ENCODE data around the gene EDN2. TPM values are rescaled to one million over a fixed set of nuclear protein-coding genes. Genes with fewer than 3 reads are reported as not detected.

Gene EDN2
- total RNA-seq, 2 donors from 2014 or later = not detected

- peak; percentile 63 for ATAC-seq (replicated peaks)
- H3K4me3 Mint-ChIP-seq = peak overlapping the region; percentile 24
- H3K4me1 Mint-ChIP-seq = peaks cover 16% of the 10 kb centered on the region
Measured at GRCh38 chr1:41486371-41487125, 2.1 kb upstream of the EDN2 start.

GRCh38 chr1:41486053-41486370 lies 1.5 kb upstream of the EDN2 start:
- no peak for ATAC-seq (replicated peaks)
- peaks cover 18% of the 10 kb centered on the region for H3K27me3 Mint-ChIP-seq
- no peak overlapping the region for H3K27ac Mint-ChIP-seq
- H3K4me3 Mint-ChIP-seq = peak overlapping the region; percentile 24
- H3K4me1 Mint-ChIP-seq = peaks cover 16% of the 10 kb centered on the region
- H3K9me3 Mint-ChIP-seq = peaks cover 5% of the 10 kb centered on the region
- H3K36me3 Mint-ChIP-seq (ENCODE audit: low read depth) = no peaks in the 10 kb centered on the region

More at GRCh38 chr1:41486371-41487125, 2.1 kb upstream of the EDN2 start:
- H3K27ac Mint-ChIP-seq = no peak overlapping the region
- peaks cover 18% of the 10 kb centered on the region for H3K27me3 Mint-ChIP-seq
- peaks cover 5% of the 10 kb centered on the region for H3K9me3 Mint-ChIP-seq
- H3K36me3 Mint-ChIP-seq (ENCODE audit: low read depth) = no peaks in the 10 kb centered on the region

- Mint-ChIP-seq H3K9me3 (peaks cover 5% of the 10 kb centered on the region), H3K4me1 (peaks cover 16% of the 10 kb centered on the region), H3K4me3 (no peak overlapping the region), H3K27ac (no peak overlapping the region), H3K36me3 (ENCODE audit: low read depth) (no peaks in the 10 kb centered on the region), H3K27me3 (peaks cover 18% of the 10 kb centered on the region)
- ATAC-seq (replicated peaks) = no peak
Measured at GRCh38 chr1:41485605-41486004, 1.1 kb upstream of the EDN2 start.

DNA sequence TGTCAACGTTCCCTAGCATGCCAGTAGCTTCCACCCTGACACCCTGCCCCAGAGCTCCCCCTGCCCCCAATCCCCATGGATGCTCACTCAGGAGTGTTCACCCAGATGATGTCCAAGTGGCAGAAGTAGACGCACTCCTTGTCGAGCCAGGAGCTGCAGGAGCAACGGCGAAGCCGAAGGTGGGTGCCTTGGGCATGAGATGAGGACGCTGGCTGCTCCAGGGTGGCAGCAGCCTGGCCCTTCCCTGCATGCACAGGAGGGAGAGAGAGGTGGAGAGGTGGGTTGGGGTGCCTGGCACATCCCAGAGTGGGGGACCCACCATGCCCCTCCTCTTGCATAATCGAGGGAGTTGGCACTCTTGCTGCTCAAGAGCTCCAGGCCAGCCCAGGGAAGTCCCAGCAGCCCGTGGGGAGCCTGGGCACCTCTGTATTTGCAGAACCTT lies 502 bp downstream of the EDN2 start:
- H3K9me3 Mint-ChIP-seq = no peaks in the 10 kb centered on the region
- ATAC-seq (replicated peaks) = no peak
- H3K4me3 Mint-ChIP-seq = no peak overlapping the region
- peaks cover 8% of the 10 kb centered on the region for H3K27me3 Mint-ChIP-seq
- H3K27ac Mint-ChIP-seq = no peak overlapping the region
- H3K4me1 Mint-ChIP-seq = peaks cover 11% of the 10 kb centered on the region
- H3K36me3 Mint-ChIP-seq (ENCODE audit: low read depth) = no peaks in the 10 kb centered on the region

GRCh38 chr1:41483001-41483850 lies 1.3 kb downstream of the EDN2 start:
- H3K36me3 Mint-ChIP-seq (ENCODE audit: low read depth) = no peaks in the 10 kb centered on the region
- no peak overlapping the region for H3K27ac Mint-ChIP-seq

DNA sequence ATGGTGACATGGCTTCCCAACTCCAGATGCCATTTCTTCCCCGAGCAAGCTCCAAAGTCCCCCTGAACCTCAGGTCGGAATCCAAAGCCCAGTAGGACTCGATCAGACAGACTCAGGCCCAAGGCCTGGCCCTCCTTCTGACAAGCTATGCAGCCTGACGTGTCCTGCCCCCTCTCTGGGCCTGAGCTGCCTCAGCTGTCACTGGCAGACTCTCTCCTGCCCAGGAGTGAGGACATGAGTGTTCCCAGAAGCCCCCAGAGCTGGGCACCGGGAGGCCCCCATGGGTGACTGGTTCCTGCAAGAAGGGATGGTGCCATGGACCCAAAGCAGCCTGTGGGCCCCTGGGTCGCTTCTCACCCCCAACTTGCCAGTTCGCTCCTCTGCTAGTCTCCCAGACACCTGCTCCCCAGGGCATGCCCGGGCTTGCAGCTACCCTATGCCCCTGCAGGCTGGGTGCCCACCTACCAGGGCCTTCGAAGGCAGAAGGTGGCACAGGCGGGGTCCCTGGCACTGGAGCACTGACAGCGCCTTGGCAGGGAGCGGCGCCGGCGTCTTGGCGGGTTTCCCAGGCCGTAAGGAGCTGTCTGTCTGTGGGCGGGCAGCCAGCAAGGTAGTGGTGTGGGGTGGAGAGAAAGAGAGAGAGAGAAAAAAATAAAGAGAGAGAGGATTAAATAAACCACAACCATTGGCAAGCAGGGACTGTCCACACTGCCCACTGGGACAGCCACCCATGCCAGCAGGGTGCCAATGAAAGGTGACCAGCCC lies 2.3 kb downstream of the EDN2 start:
- H3K4me3 Mint-ChIP-seq = no peak overlapping the region
- peaks cover 8% of the 10 kb centered on the region for H3K27me3 Mint-ChIP-seq
- H3K27ac Mint-ChIP-seq = peak overlapping the region; percentile 33
- no peaks in the 10 kb centered on the region for H3K36me3 Mint-ChIP-seq (ENCODE audit: low read depth)
- H3K9me3 Mint-ChIP-seq = no peaks in the 10 kb centered on the region
- no peak for ATAC-seq (replicated peaks)
- peaks cover 13% of the 10 kb centered on the region for H3K4me1 Mint-ChIP-seq

More at GRCh38 chr1:41483001-41483850, 1.3 kb downstream of the EDN2 start:
- ATAC-seq (replicated peaks) = no peak
- no peaks in the 10 kb centered on the region for H3K9me3 Mint-ChIP-seq
- peaks cover 11% of the 10 kb centered on the region for H3K4me1 Mint-ChIP-seq
- peaks cover 8% of the 10 kb centered on the region for H3K27me3 Mint-ChIP-seq
- H3K4me3 Mint-ChIP-seq = no peak overlapping the region

DNA sequence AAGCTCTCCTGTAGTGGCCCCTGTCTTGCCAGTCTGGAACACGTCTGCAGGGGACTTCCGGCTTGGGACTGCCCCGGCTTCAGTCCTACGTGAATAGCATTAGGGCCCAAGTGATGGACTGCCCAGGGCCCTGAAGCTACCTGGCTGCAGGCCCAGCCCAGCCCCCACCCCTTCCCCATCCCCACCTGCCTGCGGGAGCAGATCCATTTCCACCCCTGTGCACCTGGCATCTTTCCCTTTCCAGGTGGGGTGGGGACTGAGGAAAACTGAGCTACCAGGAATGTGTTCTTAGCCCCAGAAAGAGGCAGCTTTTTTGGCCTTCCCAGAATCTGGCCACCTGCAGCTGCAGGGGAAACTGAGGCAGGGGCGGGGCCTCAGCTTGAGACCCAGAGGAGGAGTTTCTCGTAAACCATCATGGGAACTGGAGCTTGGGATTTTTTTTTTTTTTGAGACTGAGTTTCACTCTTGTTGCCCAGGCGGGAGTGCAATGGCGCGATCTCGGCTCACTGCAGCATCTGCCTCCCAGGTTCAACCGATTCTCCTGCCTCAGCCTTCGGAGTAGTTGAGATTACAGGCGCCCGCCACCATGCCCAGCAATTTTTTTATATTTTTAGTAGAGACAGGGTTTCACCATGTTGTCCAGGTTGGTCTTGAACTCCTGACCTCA lies 3.2 kb downstream of the EDN2 start:
- ATAC-seq (replicated peaks) = no peak
- peaks cover 7% of the 10 kb centered on the region for H3K4me1 Mint-ChIP-seq
- H3K27ac Mint-ChIP-seq = no peak overlapping the region
- H3K4me3 Mint-ChIP-seq = no peak overlapping the region
- no peaks in the 10 kb centered on the region for H3K36me3 Mint-ChIP-seq (ENCODE audit: low read depth)
- H3K9me3 Mint-ChIP-seq = no peaks in the 10 kb centered on the region
- H3K27me3 Mint-ChIP-seq = peaks cover 4% of the 10 kb centered on the region

- H3K27ac Mint-ChIP-seq = no peak overlapping the region
- H3K9me3 Mint-ChIP-seq = no peaks in the 10 kb centered on the region
- peaks cover 4% of the 10 kb centered on the region for H3K4me1 Mint-ChIP-seq
- H3K36me3 Mint-ChIP-seq (ENCODE audit: low read depth) = no peaks in the 10 kb centered on the region
- ATAC-seq (replicated peaks) = no peak
- no peaks in the 10 kb centered on the region for H3K27me3 Mint-ChIP-seq
- H3K4me3 Mint-ChIP-seq = no peak overlapping the region
Measured at GRCh38 chr1:41480204-41481108, 4.0 kb downstream of the EDN2 start.

DNA sequence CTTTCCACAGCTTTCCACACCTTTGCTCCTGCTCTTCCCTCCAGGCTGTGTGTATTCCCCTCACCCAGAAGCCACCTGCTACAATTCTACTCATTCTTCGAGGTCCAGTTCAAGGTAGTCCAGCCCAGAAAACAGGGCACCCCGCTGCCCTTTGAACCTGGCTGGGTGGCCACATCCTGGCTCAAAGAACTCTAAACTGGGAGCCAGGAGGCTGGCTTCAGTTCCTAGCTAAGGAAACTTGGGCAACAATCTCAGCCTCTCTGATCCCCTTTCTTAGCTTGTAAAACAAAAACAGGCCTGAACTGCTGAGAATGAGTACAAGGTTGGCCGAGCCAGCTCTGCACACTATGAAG lies 4.7 kb downstream of the EDN2 start:
- no peak overlapping the region for H3K4me3 Mint-ChIP-seq
- no peak for ATAC-seq (replicated peaks)
- H3K36me3 Mint-ChIP-seq (ENCODE audit: low read depth) = no peaks in the 10 kb centered on the region
- H3K27ac Mint-ChIP-seq = peak overlapping the region; percentile 36
- H3K27me3 Mint-ChIP-seq = no peaks in the 10 kb centered on the region
- H3K9me3 Mint-ChIP-seq = no peaks in the 10 kb centered on the region
- H3K4me1 Mint-ChIP-seq = peaks cover 4% of the 10 kb centered on the region

DNA sequence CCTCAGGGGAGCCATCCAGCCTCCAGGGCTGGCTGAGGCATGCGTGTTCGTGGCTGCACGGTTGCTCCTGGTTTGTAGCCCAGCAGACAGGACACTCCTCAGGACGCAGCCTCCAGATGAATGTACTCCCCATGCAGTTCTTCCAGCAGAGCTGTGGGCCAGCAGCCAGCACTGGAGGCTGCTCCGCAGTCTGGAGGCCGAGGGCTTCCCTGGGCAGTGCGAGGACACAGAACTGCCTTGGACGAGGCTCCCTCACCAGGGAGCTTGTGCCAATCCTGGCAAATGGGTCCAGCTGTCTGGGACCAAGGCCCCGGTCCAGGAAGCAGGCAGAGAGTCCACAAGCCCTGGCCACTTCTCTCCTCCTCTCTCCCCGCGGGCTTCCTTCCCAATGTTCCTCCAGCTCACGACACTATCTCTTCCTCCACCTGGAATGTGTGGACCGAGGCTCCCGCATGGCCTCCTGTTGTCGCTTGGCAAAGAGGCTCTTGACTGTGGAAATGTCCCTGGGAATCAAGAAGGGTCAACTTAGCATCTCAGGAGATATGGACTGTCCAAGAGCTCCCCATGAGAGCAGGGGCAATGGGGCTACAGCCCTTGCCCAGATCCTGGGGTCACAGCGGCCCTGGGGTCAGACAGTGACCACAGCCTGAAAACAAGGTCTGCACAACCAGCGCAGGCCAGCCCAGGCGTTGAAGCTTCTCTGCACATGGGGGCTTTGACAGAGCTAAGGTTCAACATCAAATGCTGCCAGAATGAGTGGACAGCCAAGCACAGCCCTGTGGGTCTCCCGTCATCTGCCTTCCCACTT lies 5.3 kb downstream of the EDN2 start:
- ATAC-seq (replicated peaks) = no peak
- H3K4me1 Mint-ChIP-seq = peaks cover 4% of the 10 kb centered on the region
- no peak overlapping the region for H3K4me3 Mint-ChIP-seq
- H3K36me3 Mint-ChIP-seq (ENCODE audit: low read depth) = no peaks in the 10 kb centered on the region
- no peaks in the 10 kb centered on the region for H3K27me3 Mint-ChIP-seq
- H3K9me3 Mint-ChIP-seq = no peaks in the 10 kb centered on the region
- H3K27ac Mint-ChIP-seq = peak overlapping the region; percentile 36

DNA sequence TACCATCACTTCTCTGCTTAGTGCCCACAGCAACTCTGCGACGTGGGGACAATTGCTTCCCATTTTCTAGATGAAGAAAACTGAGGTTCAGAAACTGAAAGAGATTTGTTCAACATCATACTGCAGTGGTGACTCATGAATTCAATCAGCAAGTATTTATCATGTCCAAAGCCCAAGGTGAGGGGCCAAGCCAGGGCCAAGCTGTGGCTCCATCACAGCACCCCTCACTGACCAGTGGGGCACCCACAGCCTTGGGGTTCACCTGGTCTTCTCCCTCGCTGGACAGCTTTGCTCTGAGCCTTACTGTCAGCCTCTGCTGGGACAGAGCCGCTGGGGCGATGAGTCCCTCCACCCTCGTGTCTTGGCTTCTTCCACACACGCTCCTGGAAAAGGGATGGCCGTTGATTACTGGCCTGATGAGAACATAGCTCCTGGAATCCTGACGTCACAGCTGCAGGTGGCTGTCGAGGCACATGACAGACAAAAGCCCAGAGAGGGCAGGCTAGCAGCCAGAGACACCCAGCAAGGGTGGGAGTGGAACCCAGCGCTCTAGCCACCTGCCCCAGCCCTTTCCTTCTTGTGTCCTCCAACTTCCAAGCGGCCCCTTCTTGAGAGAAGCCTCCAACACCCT lies 6.2 kb downstream of the EDN2 start:
- H3K27me3 Mint-ChIP-seq = no peaks in the 10 kb centered on the region
- peaks cover 4% of the 10 kb centered on the region for H3K4me1 Mint-ChIP-seq
- H3K9me3 Mint-ChIP-seq = no peaks in the 10 kb centered on the region
- no peak overlapping the region for H3K4me3 Mint-ChIP-seq
- no peak overlapping the region for H3K27ac Mint-ChIP-seq
- no peak for ATAC-seq (replicated peaks)
- no peaks in the 10 kb centered on the region for H3K36me3 Mint-ChIP-seq (ENCODE audit: low read depth)

DNA sequence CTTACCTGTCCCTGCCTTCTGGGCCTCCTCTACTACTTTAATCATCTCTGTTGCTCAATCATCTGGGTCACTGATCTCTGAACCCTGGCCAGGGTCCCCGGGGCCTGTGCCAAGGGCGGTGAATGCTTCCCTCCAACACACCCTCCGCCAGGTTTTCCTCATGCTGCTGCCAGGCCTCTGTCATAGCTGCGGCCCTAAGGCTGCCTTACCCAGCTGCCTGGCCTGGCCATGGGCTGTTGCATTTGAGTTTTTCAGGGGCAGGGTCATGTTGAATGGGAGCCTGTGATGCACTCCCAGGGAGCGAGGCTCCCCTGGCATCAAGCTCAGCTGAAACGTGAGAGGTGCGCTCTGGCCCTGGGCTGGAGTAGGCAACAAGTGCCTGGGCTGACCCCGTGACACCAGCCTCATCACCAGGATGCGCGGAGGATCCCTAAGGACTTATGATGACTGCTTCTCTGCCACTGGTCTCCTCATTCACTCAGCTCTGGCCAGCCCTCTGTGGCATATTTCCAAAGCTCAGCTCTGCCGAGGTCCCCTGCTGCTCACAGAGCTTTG lies 7.6 kb downstream of the EDN2 start:
- Mint-ChIP-seq H3K36me3 (ENCODE audit: low read depth) (no peaks in the 10 kb centered on the region), H3K27ac (no peak overlapping the region), H3K4me3 (no peak overlapping the region), H3K9me3 (no peaks in the 10 kb centered on the region), H3K27me3 (no peaks in the 10 kb centered on the region), H3K4me1 (peaks cover 4% of the 10 kb centered on the region)
- ATAC-seq (replicated peaks) = no peak
